ENCODE results near the gene ITPRIP.

DNA sequence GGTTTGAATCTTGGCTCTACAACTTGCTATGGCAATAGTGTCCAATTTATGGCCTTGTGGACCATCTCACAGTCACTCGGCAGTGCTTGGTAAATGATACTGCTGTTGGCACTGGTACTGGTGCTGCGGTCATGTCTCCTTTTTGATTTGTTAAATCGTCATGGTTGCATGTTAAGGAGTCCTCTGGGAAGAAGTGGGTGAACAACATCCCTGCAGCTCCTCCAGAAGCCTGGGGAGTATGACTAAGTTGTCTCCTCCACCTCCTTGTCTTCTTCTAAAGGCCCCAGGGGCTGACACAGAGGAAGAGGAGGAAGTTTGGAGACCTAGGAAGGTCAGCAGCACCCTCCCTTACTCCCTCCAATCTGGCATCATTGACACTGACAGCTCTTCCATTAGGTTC lies 8.5 kb downstream of the ITPRIP start:
- TF ChIP-seq TOX (CRISPR knock-in tag; IDR thresholded peaks at IDR 0.05; ENCODE audit: borderline replicate concordance) (no peak), OSR1 (CRISPR knock-in tag; IDR thresholded peaks at IDR 0.05) (no peak), ESRRG (CRISPR knock-in tag; IDR thresholded peaks at IDR 0.05) (no peak), ARNTL (CRISPR knock-in tag; IDR thresholded peaks at IDR 0.05; ENCODE audit: borderline replicate concordance, low read depth) (no peak), ZFP3 (CRISPR knock-in tag; IDR thresholded peaks at IDR 0.05) (no peak), CSDC2 (CRISPR knock-in tag; IDR thresholded peaks at IDR 0.05) (no peak)
- TF ChIP-seq, protein P1, sequence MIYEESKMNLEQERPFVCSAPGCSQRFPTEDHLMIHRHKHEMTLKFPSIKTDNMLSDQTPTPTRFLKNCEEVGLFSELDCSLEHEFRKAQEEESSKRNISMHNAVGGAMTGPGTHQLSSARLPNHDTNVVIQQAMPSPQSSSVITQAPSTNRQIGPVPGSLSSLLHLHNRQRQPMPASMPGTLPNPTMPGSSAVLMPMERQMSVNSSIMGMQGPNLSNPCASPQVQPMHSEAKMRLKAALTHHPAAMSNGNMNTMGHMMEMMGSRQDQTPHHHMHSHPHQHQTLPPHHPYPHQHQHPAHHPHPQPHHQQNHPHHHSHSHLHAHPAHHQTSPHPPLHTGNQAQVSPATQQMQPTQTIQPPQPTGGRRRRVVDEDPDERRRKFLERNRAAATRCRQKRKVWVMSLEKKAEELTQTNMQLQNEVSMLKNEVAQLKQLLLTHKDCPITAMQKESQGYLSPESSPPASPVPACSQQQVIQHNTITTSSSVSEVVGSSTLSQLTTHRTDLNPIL (CRISPR knock-in tag; IDR thresholded peaks at IDR 0.05; ENCODE audit: low read depth) = no peak
- TF ChIP-seq, protein P2, sequence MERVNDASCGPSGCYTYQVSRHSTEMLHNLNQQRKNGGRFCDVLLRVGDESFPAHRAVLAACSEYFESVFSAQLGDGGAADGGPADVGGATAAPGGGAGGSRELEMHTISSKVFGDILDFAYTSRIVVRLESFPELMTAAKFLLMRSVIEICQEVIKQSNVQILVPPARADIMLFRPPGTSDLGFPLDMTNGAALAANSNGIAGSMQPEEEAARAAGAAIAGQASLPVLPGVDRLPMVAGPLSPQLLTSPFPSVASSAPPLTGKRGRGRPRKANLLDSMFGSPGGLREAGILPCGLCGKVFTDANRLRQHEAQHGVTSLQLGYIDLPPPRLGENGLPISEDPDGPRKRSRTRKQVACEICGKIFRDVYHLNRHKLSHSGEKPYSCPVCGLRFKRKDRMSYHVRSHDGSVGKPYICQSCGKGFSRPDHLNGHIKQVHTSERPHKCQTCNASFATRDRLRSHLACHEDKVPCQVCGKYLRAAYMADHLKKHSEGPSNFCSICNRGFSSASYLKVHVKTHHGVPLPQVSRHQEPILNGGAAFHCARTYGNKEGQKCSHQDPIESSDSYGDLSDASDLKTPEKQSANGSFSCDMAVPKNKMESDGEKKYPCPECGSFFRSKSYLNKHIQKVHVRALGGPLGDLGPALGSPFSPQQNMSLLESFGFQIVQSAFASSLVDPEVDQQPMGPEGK (CRISPR knock-in tag; IDR thresholded peaks at IDR 0.05; ENCODE audit: borderline replicate concordance) = no peak
